Measurements from ENCODE around the gene HSPA13.
"Not testable (repeated sequence)": the region's sequence is repeated elsewhere in the genome, so short reads cannot be mapped to it uniquely, and the experiment has no call there.

Gene HSPA13

GRCh38 chr21:14354515-14354914, 28.4 kb downstream of the HSPA13 start:
- no peak overlapping the region for H3K27ac ChIP-seq
- no peaks in the 10 kb centered on the region for H3K9me3 ChIP-seq (ENCODE audit: severe bottlenecking)
- no peaks in the 10 kb centered on the region for H3K36me3 ChIP-seq
- TF ChIP-seq, protein P1, sequence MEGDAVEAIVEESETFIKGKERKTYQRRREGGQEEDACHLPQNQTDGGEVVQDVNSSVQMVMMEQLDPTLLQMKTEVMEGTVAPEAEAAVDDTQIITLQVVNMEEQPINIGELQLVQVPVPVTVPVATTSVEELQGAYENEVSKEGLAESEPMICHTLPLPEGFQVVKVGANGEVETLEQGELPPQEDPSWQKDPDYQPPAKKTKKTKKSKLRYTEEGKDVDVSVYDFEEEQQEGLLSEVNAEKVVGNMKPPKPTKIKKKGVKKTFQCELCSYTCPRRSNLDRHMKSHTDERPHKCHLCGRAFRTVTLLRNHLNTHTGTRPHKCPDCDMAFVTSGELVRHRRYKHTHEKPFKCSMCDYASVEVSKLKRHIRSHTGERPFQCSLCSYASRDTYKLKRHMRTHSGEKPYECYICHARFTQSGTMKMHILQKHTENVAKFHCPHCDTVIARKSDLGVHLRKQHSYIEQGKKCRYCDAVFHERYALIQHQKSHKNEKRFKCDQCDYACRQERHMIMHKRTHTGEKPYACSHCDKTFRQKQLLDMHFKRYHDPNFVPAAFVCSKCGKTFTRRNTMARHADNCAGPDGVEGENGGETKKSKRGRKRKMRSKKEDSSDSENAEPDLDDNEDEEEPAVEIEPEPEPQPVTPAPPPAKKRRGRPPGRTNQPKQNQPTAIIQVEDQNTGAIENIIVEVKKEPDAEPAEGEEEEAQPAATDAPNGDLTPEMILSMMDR (IDR thresholded peaks at IDR 0.05; ENCODE audit: low read depth, low read length): no peak
- no peak for DNase-seq
- H3K27me3 ChIP-seq (ENCODE audit: insufficient read depth, low read depth, severe bottlenecking): no peaks in the 10 kb centered on the region
- H3K4me3 ChIP-seq (ENCODE audit: low read depth, low read length): no peak overlapping the region

GRCh38 chr21:14353726-14354125, 29.2 kb downstream of the HSPA13 start:
- Histone ChIP-seq H3K27ac (no peak overlapping the region), H3K27me3 (ENCODE audit: insufficient read depth, low read depth, severe bottlenecking) (no peaks in the 10 kb centered on the region), H3K9me3 (ENCODE audit: severe bottlenecking) (no peaks in the 10 kb centered on the region), H3K4me3 (ENCODE audit: low read depth, low read length) (no peak overlapping the region), H3K36me3 (no peaks in the 10 kb centered on the region)
- TF ChIP-seq, protein P1 (IDR thresholded peaks at IDR 0.05; ENCODE audit: low read depth, low read length): no peak
- no peak for DNase-seq

GRCh38 chr21:14353231-14353630, 29.7 kb downstream of the HSPA13 start:
- DNase-seq: no peak
- TF ChIP-seq, protein P1 (IDR thresholded peaks at IDR 0.05; ENCODE audit: low read depth, low read length): no peak
- H3K36me3 ChIP-seq: no peaks in the 10 kb centered on the region
- H3K4me3 ChIP-seq (ENCODE audit: low read depth, low read length): no peak overlapping the region
- no peaks in the 10 kb centered on the region for H3K27me3 ChIP-seq (ENCODE audit: insufficient read depth, low read depth, severe bottlenecking)
- H3K27ac ChIP-seq: no peak overlapping the region
- no peaks in the 10 kb centered on the region for H3K9me3 ChIP-seq (ENCODE audit: severe bottlenecking)

DNA sequence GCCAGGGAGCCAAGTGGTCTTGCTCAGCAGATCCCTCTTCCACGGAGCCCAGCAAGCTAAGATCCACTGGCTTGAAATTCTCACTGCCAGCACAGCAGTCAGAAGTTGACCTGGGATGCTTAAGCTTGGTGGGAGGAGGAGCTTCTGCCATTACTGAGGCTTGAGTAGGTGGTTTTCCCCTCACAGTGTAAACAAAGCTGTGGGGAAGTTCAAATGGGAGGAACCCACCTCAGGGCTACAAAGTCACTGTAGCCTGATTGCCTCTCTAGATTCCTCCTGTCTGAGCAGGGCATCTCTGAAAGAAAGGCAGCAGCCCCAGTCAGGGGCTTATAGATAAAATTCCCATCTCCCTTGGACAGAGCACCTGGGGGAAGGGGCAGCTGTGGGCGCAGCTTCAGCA, 55.6 kb downstream of the HSPA13 start:
- not testable (repeated sequence) for H3K27me3 ChIP-seq (ENCODE audit: insufficient read depth, low read depth, severe bottlenecking); H3K36me3 ChIP-seq; H3K4me3 ChIP-seq (ENCODE audit: low read depth, low read length); DNase-seq; H3K9me3 ChIP-seq (ENCODE audit: severe bottlenecking); H3K27ac ChIP-seq

DNA sequence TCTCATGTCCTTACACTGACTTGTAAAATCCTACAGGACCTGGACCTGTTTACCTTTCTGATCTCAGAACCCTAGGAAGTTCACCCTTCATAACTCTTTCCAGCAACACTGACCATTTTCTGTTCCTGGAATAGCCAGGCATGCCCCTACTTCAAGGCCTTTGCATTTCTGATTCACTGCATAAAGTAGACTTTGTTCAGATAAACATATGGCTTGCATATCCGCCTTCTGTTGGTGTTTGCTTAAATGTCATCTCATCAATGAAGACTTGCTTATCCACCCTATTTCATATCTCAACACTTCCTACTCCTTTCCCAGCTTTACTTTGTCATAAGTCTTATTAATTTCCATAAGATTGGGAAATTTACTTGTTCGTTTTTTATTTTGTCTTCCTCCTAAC, 57.4 kb downstream of the HSPA13 start:
- H3K36me3 ChIP-seq: no peaks in the 10 kb centered on the region
- TF ChIP-seq, protein P1 (IDR thresholded peaks at IDR 0.05; ENCODE audit: low read depth, low read length): no peak
- H3K27me3 ChIP-seq (ENCODE audit: insufficient read depth, low read depth, severe bottlenecking): no peaks in the 10 kb centered on the region
- DNase-seq: no peak
- H3K9me3 ChIP-seq (ENCODE audit: severe bottlenecking): no peaks in the 10 kb centered on the region
- no peak overlapping the region for H3K4me3 ChIP-seq (ENCODE audit: low read depth, low read length)
- no peak overlapping the region for H3K27ac ChIP-seq
